GM19035 (cell line): Measurements from ENCODE around the gene GNAQ.

Source experiments
- ATAC-seq: cut with Tn5 transposase; IDR thresholded peaks from one replicate; pipeline ENCODE4 v1.9.1; 2021; ENCODE audit not compliant: unreplicated experiment

The GNAQ gene

DNA sequence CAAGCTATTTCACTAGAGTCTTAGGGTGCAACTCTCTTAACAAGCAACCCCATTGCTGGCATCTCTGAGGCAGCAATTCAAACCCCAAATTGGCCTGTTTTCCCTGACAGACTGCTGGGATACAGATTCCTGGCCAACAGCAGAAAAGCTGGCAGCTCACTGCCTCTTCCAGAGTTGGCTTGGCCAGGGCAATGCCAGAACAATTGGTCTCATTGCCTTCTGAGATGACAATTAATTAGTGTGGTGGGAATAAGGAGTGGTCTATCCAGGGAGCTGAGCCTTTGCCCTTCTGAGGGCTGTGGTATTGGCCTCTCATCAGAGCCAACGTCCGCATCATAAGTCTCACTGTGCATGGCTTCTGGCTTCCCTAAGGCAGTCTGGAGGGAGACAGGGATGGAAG lies 183.2 kb downstream of the GNAQ start:
- ATAC-seq, result no peak

DNA sequence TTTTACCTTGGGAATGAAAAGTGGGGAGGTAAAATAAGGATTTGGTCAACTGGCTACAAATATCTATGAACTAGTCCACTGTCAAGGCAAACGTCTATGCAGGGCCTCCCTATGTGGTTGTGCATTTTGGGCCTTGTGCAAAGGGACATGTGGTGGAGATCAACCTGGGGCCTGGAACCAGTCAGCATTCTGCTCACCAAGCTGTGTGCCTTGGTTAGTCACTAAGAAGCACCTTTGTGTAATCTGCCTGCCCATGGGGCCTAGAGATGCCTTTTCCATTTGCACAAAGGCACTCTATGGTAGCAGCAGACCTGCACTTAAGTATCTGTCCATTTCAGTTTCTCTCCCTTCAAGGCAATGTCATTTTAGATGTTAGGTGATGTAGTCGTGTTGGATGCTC lies 184.0 kb downstream of the GNAQ start:
- ATAC-seq, result no peak

DNA sequence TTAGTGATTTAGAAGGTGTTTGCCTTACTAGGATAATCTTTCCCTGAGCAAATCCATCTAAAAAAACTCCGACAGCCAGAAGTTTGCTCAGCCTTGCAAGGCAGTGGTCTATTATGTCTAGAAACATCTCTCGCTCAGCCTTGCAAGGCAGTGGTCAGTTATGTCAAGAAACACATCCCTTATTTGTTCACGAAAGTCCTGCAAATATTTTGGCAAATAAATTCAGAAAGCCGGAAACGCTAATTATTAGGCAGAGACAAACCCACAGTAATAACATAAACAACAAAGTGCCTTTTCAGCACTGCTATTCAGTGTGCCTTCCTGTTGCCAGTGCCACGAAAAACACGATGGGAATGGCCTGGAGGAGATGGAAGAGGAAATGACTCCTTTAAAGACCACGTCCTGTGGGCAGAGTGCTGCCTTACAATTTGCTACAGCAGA lies 184.5 kb downstream of the GNAQ start:
- ATAC-seq, result no peak

DNA sequence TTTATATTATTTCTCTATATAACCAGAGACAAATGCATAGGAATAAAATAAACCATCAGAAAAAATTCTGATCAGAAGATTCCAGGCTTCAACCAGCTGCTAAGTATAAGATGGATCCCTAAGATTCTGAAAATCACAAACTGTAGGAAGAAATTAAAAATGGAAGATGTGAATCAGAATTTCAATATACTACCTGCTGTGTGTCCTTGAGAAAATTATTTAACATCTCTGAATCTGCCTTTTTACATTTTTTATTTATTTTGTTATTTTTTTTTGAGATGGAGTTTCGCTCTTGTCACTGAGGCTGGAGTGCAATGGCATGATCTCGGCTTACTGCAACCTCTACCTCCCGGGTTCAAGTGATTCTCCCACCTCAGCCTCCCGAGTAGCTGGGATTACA lies 187.2 kb downstream of the GNAQ start:
- no peak for ATAC-seq

DNA sequence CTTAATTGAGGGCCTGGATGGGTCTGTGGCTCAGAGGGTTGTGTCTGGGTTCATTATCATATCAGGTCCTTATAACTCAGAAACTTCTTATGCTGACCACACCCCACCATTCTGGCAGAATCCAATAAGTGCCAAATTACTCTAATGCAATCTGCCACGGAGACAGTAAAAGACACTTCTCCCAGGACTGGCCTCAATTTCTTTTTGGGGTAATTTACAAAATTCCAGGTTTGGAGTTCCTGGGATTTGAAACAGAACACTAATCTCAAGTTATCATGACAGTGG lies 187.8 kb downstream of the GNAQ start:
- no peak for ATAC-seq

DNA sequence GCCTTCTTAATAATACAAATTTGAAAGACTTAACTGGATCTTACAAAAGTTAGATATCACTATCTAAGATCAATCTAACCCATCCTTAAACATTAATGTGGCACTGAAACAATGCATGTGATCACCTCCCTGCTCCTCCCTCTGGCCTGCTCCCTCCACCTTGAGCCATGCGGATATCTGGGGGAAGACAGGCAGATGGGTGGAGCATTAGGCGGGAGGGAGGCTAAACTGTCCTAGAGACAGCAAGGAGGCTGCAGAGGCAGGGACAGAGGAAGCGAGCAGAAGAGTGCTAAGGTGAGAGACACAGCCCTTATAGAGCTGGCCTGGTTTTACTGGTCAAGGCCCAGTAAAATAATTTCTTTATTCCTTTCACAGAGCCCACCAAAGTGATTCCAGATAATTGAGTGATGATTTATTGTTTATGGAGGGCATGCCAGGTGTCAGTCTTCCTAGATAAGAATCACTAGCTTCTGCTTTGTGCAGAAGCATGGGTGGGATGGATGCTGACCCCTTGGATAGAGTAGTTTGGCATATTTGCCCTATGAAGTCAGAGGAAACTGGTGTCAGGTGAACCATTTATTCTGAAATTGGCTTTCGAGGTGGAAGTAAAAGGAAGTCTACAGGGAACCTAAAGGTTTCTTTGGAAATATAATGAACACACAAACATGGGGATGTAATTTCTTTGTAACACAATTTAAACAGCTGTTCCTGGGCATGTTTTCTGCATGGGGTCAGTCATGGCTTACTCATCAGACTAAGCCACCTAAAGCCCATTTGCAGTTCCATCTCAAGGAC lies 188.3 kb downstream of the GNAQ start:
- ATAC-seq, result no peak

DNA sequence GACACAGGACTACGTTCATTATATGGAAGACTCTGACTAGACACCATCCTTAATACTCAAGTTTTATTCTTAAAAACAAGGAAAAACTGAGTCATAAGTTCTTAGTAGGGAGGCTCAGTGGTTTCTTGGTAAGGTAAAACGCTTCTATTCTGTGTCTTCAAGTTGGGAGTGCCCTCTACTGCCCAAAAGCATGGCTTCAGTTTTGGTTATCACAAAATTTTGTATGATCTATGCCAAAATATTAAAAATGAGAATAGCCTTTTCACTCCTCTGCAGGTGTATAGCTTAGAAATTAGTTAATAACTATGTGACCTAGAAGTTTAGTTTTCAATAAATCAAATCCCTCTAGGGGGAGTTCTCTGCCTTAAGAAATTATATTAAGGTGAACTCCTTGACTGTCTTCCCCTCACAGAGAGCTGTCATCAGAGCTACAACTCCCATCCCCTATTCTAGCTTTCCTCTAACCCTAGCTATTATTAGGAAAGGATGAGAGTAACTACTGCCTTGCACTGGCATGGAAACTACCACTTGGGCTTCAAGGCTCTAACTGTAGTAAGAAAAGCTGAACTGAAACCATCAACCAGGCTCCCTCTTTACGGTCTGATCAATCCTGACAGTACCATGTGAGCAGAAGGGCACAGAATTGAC lies 189.7 kb downstream of the GNAQ start:
- peak; percentile 71 for ATAC-seq

- no peak for ATAC-seq
Measured at GRCh38 chr9:77839459-77840140, 192.0 kb downstream of the GNAQ start.

GRCh38 chr9:77838986-77839385 lies 192.6 kb downstream of the GNAQ start:
- ATAC-seq, result no peak

- no peak for ATAC-seq
Measured at GRCh38 chr9:77834898-77835488, 196.6 kb downstream of the GNAQ start.

- no peak for ATAC-seq
Measured at GRCh38 chr9:77833561-77834429, 197.8 kb downstream of the GNAQ start.

GRCh38 chr9:77832639-77833038 lies 199.0 kb downstream of the GNAQ start:
- ATAC-seq, result no peak

DNA sequence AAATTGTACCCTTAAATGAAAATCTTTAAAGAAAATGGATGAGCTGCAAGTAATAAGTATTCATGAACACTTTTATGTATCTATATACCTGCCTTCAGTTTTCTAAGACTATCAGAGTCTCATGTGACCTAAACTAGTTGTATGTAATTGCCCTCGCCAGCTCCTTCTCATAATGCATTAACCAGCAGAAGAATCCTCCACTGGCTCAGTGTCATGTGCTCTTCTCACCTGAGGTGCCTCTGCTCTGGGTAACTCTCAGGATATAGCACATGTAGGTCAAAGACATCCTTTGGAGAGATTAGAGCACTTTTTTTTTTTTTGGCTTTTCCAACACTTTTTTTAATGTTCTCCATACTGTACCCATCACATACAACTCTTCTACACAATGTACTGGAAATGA lies 199.8 kb downstream of the GNAQ start:
- ATAC-seq, result no peak

- no peak for ATAC-seq
Measured at GRCh38 chr9:77830618-77831285, 200.9 kb downstream of the GNAQ start.

- no peak for ATAC-seq
Measured at GRCh38 chr9:77829420-77829819, 202.2 kb downstream of the GNAQ start.

DNA sequence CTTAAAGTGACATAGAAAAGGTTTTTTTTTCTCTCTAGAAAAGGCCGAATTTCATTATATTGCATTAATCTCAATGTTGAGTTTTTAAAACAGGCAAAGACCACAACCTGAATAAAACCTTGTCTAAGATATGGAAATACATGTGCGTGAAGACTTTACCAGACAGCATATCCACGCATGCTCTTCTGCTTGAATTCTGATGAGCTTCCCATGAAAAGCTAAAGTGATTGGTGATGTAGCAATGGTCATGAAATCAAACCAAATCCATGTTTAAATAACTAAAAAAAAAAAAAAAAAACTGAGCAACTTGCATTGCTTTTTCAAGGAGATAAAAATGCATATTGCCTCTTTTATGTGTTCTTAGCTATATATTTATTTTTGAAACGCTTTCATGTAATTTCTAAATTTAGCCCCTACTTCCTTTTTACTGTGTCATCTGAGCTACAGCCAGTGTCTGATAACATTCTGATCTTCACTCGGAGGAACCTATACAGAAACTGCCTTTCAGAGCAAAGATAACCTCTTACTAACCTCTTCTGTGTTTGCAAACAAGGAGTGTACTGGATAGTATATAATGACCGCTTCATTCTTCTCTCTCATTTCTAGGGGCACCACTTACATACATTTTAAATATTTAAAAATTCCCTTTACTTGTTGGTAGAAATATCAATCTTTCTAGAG lies 204.4 kb downstream of the GNAQ start:
- peak; percentile 73 for ATAC-seq

DNA sequence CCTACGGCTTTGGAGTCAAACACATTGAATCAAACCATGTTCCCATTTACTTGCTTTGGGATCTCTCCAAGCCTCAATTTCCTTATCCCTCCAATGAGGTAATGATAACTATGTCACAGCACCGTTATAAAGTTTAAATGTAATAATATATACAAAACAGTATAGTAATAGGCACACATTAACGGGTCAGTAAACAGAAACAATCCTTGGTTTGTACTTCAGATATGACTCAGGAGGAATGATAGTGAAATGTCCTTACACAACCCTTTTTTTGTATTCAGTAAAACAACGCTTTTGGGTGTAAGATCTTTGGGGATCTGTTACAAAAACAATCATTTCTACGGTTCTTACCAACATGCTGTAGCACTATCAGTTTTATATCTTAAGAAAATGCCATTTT lies 205.0 kb downstream of the GNAQ start:
- ATAC-seq, result no peak

DNA sequence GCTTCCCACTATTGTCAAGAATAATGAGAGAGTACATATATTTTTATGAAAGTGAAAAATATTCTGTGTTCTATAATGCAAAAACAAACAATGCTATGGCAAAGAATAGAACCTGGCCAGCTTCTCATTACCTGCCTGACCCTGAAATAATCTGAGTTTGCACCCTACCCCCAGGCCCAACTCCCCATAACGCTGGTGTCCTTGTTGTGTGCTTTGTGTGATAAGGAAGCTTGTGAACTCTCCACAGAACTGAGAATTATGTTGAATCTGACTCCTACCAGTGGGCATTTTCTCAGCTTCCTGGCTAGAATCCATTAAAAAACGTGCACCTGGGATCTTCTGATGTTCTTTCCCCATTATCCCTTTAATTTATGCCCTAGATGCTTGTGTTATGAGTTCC lies 205.5 kb downstream of the GNAQ start:
- ATAC-seq, result no peak

- no peak for ATAC-seq
Measured at GRCh38 chr9:77825361-77825760, 206.2 kb downstream of the GNAQ start.
